Fibroblast of mammary gland (primary cell): ENCODE data around the gene CFL2.

Experiments used
- DNase-seq: peaks from one replicate; pipeline ENCODE4 v3.0.0-alpha.2; 2010; ENCODE audit warnings: low read depth
- H3K4me3 ChIP-seq: 2 replicates; pipeline ENCODE4 v1.5.1; 2011; ENCODE audit warnings: low read depth, mild to moderate bottlenecking, low read length, moderate library complexity; ENCODE audit not compliant: control insufficient read depth
- TF ChIP-seq, protein P1 (sequence below): conservative IDR thresholded peaks from 2 replicates; pipeline ENCODE4 v1.5.1; 2011; ENCODE audit warnings: low read depth, low read length, inconsistent platforms; ENCODE audit not compliant: control insufficient read depth, insufficient read depth

CFL2 gene

DNA sequence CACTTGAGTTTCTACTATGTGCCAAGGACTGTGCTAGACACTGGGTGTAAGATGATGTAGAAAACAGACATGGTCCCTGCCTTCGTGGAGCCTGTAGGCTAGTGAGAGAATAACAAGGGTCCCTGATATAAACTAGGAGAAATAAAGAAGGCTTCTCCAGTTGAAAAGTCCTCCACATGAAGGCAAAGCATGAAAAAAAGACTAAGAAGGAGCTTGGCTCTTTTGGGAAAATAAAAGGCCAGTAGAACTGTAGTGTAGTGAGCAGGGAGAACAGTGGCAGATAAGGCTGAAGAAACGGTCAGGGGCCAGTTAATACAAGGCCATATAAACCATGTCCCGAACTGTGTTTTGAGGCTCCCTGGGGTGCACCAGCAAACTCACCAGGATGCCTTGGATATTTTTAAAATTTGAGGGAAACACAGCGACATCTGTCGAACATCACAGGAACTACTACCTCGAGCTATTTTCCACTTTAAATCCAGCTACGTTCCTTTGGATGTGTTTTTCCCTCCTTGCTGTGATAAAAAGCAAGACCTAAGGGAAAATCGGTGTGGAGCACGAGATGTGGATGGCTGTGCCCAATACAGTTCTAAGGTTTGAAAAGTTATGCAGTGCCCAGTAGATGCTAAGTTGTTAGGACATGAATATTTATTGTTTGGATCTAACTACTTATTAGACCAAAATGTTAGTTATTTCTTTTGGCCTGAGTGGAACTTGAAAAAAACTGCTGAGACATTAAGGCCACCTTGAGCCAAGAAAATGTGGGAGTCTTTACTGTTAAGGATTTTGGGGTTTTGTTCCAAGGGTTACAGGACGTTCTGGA is 8.5 kb upstream of the CFL2 start:
- DNase-seq: peak; percentile 73
- TF ChIP-seq, protein P1, sequence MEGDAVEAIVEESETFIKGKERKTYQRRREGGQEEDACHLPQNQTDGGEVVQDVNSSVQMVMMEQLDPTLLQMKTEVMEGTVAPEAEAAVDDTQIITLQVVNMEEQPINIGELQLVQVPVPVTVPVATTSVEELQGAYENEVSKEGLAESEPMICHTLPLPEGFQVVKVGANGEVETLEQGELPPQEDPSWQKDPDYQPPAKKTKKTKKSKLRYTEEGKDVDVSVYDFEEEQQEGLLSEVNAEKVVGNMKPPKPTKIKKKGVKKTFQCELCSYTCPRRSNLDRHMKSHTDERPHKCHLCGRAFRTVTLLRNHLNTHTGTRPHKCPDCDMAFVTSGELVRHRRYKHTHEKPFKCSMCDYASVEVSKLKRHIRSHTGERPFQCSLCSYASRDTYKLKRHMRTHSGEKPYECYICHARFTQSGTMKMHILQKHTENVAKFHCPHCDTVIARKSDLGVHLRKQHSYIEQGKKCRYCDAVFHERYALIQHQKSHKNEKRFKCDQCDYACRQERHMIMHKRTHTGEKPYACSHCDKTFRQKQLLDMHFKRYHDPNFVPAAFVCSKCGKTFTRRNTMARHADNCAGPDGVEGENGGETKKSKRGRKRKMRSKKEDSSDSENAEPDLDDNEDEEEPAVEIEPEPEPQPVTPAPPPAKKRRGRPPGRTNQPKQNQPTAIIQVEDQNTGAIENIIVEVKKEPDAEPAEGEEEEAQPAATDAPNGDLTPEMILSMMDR: peak; percentile 85
- H3K4me3 ChIP-seq: no peak overlapping the region

DNA sequence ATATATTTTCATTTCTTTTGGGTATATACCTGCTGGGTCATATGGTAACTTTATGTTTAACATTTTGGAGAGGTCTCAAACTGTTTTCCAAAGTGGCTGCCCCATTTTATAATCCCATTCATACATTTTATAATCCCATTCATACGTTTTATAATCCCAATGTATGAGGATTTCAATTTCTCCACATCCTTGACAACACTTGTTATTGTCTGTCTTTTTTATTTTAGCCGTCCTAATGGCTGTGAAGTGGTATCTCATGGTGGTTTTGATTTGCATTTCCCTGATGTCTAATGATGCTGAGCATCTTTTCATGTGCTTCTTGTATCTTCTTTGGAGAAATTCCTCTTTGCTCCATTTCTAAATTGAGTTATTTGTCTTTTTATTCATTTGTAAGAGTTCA is 6.7 kb upstream of the CFL2 start:
- no peak for DNase-seq
- TF ChIP-seq, protein P1: no peak
- no peak overlapping the region for H3K4me3 ChIP-seq

DNA sequence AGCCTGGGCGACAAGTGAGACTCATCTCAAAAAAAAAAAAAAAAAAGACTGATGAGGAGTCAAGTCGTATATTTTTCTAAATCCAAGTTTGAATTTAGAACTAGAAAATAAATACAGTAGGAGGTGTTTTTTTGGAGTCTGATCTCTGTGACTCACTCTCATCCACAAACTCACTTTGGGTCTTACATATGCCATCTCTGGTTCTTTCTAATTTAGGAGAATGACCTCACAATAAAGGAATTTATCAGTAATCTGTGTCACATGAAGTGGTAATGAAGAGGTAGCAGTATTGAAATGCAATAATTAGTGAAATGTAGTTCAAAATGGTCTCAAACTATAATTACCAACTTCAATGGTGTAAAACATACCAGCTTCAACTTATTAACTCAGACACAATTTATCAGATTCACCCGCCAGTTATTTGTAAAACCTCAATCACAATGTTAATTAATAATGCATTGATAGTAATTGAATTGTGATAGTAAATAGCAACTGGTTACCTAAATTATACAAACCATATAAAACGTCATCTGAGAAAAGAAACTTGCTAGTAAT is 4.4 kb upstream of the CFL2 start:
- H3K4me3 ChIP-seq: no peak overlapping the region
- DNase-seq: peak; percentile 58
- TF ChIP-seq, protein P1: no peak

DNA sequence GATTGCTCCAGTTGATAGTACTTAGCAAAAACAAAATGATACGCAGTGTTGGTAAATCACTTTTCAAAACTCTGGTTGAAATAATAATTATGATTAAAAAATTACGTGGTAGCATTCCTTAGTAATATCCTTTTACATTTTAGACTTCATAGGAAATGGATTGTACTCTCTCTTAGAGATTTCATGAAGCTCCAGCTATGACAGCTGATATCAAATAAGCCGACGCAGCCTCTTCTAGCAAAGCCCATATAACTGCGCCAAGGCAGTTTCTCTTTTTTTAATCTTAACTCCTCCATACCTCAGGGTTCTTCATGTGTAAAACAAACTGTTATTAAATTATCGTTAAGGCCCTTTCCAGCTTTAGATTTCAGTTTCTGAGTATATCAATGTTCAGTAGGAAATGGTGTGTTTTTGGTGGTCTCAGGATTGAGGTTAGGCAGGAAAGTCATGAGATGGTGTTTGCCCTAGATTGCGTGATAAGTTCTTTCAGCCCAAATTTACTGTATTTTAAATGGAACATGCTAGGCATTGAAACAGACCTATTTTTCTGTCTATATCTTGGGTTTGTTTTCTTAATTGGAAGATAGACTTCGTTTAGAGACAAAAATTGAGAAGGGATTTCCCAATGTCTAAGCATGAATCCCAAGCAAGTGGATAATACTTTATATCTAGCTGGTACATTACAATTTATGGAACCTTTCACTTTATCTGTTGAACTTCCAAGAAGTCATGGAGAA is 902 bp upstream of the CFL2 start:
- DNase-seq: no peak
- H3K4me3 ChIP-seq: peak overlapping the region; percentile 54
- TF ChIP-seq, protein P1: no peak

DNA sequence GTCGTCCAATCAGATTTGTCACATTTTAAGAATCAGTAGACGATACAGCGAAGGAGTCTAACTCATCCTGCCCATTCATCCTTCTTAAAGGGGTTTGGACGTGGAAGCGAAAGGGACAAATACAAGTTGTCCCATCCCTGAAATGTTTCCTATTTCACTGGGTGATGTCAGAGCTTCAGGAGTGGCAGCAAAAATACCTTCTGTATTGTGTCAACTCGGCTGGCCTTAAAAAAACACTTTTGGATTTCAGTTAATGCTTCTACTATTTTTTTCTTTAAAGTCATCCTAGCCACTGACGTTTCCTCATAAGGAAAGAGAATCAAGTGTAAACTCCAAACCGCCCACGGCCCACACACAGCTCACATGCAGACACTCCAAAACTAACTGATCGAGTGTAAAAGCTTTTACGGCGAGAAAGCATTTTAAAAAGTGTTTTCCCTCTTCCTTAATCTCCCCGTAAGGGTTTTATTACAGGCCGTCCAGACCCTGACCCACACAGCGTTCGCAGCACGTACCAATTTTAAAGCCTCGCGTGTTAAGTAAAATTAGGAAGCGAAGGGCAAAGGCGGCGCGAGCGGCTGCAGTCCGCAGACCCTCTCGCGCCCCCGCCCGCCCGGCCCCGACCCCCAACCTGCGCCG is 593 bp downstream of the CFL2 start:
- TF ChIP-seq, protein P1: no peak
- peak; percentile 77 for DNase-seq
- H3K4me3 ChIP-seq: peak overlapping the region; percentile 81

DNA sequence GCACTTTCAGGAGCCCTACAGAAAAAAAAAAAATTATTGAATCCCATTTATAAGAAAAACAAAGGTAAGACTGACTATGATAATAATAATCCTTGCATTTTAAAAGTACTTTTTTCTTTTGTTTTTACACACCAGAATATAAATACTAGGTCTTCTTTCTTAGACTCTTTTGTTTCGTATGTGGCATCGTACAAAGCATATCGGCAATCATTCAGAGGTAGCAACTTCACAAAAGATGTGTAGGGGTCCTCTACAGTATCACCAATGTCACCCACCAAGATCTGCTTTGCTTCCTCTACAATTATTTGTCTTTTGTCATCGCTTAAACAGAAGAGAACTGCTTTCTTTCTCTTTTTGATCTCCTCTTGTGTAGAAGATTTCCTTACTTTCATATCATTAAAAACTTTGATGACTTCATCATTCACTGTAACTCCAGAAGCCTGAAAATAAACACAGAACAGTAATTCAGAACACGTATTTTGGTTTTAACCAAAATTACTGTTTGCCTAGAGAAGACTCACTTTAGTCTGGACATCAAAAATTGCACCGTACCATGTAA is 1.2 kb downstream of the CFL2 start:
- TF ChIP-seq, protein P1: no peak
- no peak for DNase-seq
- H3K4me3 ChIP-seq: peak overlapping the region; percentile 81
